K562 (cell line): ENCODE measurements around the gene FBLN7. TPM values are rescaled to one million over a fixed set of nuclear protein-coding genes. Genes with fewer than 3 reads are reported as not detected.

ENCODE experiments used
- ATF1 ChIP-seq, 2 experiments: fragments of 450-650 bp in 1 of 2; IDR thresholded peaks; 2 replicates each; pipeline ENCODE4 v1.6.1; 2016; ENCODE audit warnings: missing compliant biosample characterization in 1 of 2, missing genetic modification characterization in 1 of 2
- BCL6 ChIP-seq: fragments of 250-450 bp; sonication (Bioruptor Pico); IDR thresholded peaks from 2 replicates; pipeline ENCODE4 v1.4.0; 2020
- DMBX1 ChIP-seq: fragments of 250-450 bp; sonication (Bioruptor Pico); IDR thresholded peaks from 2 replicates; pipeline ENCODE4 v1.8.0; 2022; ENCODE audit warnings: inconsistent platforms, mild to moderate bottlenecking, moderate library complexity, borderline replicate concordance
- DPF2 ChIP-seq: fragments of 450-650 bp; IDR thresholded peaks from 2 replicates; pipeline ENCODE4 v1.6.1; 2016
- ETV1 ChIP-seq: fragments of 450-650 bp; conservative IDR thresholded peaks from 2 replicates; pipeline ENCODE4 v1.6.1; 2016; ENCODE audit warnings: missing genetic modification characterization, control low read depth, low read depth, missing compliant biosample characterization
- FOSL1 ChIP-seq: fragments of 200-800 bp; sonication (Bioruptor generic); conservative IDR thresholded peaks from 2 replicates; pipeline ENCODE4 v1.6.1; 2016; ENCODE audit warnings: missing genetic modification characterization, missing compliant biosample characterization
- GATAD2B ChIP-seq: fragments of 450-650 bp; IDR thresholded peaks from 2 replicates; pipeline ENCODE4 v1.6.1; 2017; ENCODE audit warnings: mild to moderate bottlenecking, borderline replicate concordance
- PRPF4 ChIP-seq: fragments of 200-400 bp; formaldehyde crosslinking; IDR thresholded peaks from one replicate; pipeline ENCODE4 v1.6.1; 2017; ENCODE audit warnings: low read length, low read depth, mild to moderate bottlenecking; ENCODE audit not compliant: insufficient read depth, poor library complexity, severe bottlenecking
- RAD51 ChIP-seq: fragments of 450-650 bp; IDR thresholded peaks from 2 replicates; pipeline ENCODE4 v1.7.1; 2016; ENCODE audit warnings: low read depth, mild to moderate bottlenecking, borderline replicate concordance
- TAF9B ChIP-seq: fragments of 450-650 bp; IDR thresholded peaks from 2 replicates; pipeline ENCODE4 v1.6.1; 2018; ENCODE audit warnings: mild to moderate bottlenecking; ENCODE audit not compliant: partially characterized antibody
- TAL1 ChIP-seq: fragments of 450-650 bp; IDR thresholded peaks from 2 replicates; pipeline ENCODE4 v1.6.1; 2016; ENCODE audit warnings: mild to moderate bottlenecking
- TBL1XR1 ChIP-seq, 2 experiments: IDR thresholded peaks; 2 replicates each; pipeline ENCODE4 v1.6.1; 2012; ENCODE audit warnings: improper control_type of control experiment in 2 of 2, low read length in 2 of 2, mild to moderate bottlenecking in 1 of 2
- ZNF436 ChIP-seq: fragments of 250-450, 450-650 bp; sonication (Bioruptor Pico); formaldehyde crosslinking; IDR thresholded peaks from 2 replicates; pipeline ENCODE4 v1.7.0; 2020; ENCODE audit warnings: mild to moderate bottlenecking
- ZNF696 ChIP-seq: fragments of 250-450 bp; sonication (Bioruptor Pico); conservative IDR thresholded peaks from 2 replicates; pipeline ENCODE4 v1.4.0; 2020; ENCODE audit warnings: mild to moderate bottlenecking, moderate library complexity
- polyA plus RNA-seq, 8 experiments: library from polyadenylated mRNA; depleted of rRNA in 4 of 8; stranded (reverse) in 5 of 8; unstranded in 3 of 8; fragments of >200 nt; fragmentation: Nextera tagmentation in 2 of 8; fragmentation: Illumina TruSeq in 1 of 8; extraction: Ambion mirVana in 2 of 8; extraction: Trizol in 1 of 8; gene quantifications; 2 replicates each; pipeline versions ENCODE4 v1.2.1 to v1.2.3, GENCODE V29; 2011 to 2014; ENCODE audit warnings: inconsistent platforms in 1 of 8, missing spikeins in 1 of 8
- total RNA-seq, 7 experiments: library from RNA; depleted of rRNA in 6 of 7; stranded (reverse); fragments of >200 nt in 6 of 7; fragmentation: Illumina TruSeq in 2 of 7; extraction: Trizol in 2 of 7; gene quantifications; 2 replicates each; pipeline versions ENCODE4 v1.2.1 to v1.2.3, GENCODE V29; 2011 to 2021; ENCODE audit warnings: low replicate concordance in 1 of 7
- TF ChIP-seq, protein P1 (sequence below): fragments of 250-450 bp; sonication (Bioruptor Pico); IDR thresholded peaks from 2 replicates; pipeline ENCODE4 v1.4.0; 2020; ENCODE audit warnings: mild to moderate bottlenecking, moderate library complexity, borderline replicate concordance
- TF ChIP-seq, protein P2 (sequence below), 2 experiments: fragments of 450-650 bp in 1 of 2; sonication (generic) in 1 of 2; formaldehyde crosslinking in 1 of 2; IDR thresholded peaks in 1 of 2; conservative IDR thresholded peaks in 1 of 2; 2 replicates each; pipeline versions ENCODE4 v1.6.1 to v1.8.1; 2016 to 2023; ENCODE audit warnings: mild to moderate bottlenecking in 2 of 2, moderate library complexity in 2 of 2, inconsistent platforms in 1 of 2, missing genetic modification reagents in 1 of 2
- TF ChIP-seq, protein P3 (sequence below): sonication (generic); formaldehyde crosslinking; IDR thresholded peaks from 2 replicates; pipeline ENCODE4 v1.9.0; 2022; ENCODE audit warnings: mild to moderate bottlenecking, missing genetic modification reagents
- TF ChIP-seq, protein P4 (sequence below): fragments of 450-650 bp; IDR thresholded peaks from 2 replicates; pipeline ENCODE4 v1.6.1; 2016

The FBLN7 gene
- total and polyA plus RNA-seq, 9 of the 15 experiments (the other 6 are each of a cell fraction or from before 2014, with no cell fraction given), result 0.13 TPM; not detected in 8

DNA sequence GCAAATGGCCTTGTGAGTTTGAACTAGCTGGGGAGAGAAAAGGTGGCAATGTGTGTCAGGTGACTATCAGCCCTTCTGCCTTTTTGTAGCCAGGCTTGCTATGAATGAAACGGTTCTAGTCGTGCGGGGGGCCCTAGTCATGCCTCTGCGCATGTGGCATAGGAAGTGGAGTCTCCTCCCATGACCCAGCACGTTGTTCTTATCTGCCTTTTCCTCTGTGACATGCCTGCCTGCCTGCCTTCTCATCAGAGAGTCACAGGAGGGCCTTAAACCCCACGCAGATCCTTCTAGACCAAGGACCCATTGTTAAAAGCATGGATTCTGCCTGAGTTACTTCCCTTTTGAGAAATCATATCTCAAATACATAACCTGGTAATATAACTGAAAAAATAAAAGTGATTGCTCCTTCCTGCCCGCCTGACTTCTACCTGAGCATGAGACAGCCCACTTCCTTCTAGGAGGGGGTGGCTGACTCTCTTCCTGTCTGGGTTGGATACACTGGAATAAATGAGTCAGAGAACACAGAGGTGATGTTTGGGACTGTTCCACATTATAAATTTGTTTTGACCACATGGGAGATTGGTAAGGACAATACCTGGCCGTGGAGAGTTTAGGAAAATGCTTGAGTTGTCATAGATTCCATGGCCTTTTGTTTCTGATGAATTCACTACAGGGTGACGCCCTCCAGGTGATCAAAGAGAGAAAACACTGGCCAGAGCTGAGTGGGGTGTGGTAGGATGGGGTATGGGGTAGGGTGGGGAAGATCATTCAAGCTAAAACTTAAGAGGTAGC lies 49.8 kb downstream of the FBLN7 start (continued):
- TF ChIP-seq, protein P1, sequence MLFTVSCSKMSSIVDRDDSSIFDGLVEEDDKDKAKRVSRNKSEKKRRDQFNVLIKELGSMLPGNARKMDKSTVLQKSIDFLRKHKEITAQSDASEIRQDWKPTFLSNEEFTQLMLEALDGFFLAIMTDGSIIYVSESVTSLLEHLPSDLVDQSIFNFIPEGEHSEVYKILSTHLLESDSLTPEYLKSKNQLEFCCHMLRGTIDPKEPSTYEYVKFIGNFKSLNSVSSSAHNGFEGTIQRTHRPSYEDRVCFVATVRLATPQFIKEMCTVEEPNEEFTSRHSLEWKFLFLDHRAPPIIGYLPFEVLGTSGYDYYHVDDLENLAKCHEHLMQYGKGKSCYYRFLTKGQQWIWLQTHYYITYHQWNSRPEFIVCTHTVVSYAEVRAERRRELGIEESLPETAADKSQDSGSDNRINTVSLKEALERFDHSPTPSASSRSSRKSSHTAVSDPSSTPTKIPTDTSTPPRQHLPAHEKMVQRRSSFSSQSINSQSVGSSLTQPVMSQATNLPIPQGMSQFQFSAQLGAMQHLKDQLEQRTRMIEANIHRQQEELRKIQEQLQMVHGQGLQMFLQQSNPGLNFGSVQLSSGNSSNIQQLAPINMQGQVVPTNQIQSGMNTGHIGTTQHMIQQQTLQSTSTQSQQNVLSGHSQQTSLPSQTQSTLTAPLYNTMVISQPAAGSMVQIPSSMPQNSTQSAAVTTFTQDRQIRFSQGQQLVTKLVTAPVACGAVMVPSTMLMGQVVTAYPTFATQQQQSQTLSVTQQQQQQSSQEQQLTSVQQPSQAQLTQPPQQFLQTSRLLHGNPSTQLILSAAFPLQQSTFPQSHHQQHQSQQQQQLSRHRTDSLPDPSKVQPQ (CRISPR knock-in tag), result 0 out of 2 replicates have a peak, but pooled peaks have one; percentile 71
- TF ChIP-seq PRPF4, result no peak
- TF ChIP-seq ZNF436 (CRISPR knock-in tag), result no peak
- TF ChIP-seq GATAD2B, result peak; percentile 50; the same call in 1 of the 2 replicates
- peak; percentile 16 for TF ChIP-seq TAF9B
- TF ChIP-seq FOSL1 (tag), result peak; percentile 96
- TF ChIP-seq, protein P2, sequence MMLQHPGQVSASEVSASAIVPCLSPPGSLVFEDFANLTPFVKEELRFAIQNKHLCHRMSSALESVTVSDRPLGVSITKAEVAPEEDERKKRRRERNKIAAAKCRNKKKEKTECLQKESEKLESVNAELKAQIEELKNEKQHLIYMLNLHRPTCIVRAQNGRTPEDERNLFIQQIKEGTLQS (IDR thresholded peaks at IDR 0.05), result peak; percentile 69
- TF ChIP-seq, protein P2 (CRISPR knock-in tag; conservative IDR thresholded peaks at IDR 0.05), result no peak
- TF ChIP-seq DMBX1, result 0 out of 2 replicates have a peak, but pooled peaks have one; percentile 53
- TF ChIP-seq, protein P3, sequence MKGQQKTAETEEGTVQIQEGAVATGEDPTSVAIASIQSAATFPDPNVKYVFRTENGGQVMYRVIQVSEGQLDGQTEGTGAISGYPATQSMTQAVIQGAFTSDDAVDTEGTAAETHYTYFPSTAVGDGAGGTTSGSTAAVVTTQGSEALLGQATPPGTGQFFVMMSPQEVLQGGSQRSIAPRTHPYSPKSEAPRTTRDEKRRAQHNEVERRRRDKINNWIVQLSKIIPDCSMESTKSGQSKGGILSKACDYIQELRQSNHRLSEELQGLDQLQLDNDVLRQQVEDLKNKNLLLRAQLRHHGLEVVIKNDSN, result peak; percentile 45; the same call in 1 of the 2 replicates
- TF ChIP-seq TAL1, result peak; percentile 54; the same call in 1 of the 2 replicates
- TF ChIP-seq, protein P4, sequence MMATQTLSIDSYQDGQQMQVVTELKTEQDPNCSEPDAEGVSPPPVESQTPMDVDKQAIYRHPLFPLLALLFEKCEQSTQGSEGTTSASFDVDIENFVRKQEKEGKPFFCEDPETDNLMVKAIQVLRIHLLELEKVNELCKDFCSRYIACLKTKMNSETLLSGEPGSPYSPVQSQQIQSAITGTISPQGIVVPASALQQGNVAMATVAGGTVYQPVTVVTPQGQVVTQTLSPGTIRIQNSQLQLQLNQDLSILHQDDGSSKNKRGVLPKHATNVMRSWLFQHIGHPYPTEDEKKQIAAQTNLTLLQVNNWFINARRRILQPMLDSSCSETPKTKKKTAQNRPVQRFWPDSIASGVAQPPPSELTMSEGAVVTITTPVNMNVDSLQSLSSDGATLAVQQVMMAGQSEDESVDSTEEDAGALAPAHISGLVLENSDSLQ, result peak; percentile 52
- TF ChIP-seq BCL6 (CRISPR knock-in tag), result peak; percentile 4; the same call in 1 of the 2 replicates
- peak; percentile 82 for TF ChIP-seq DPF2
- TF ChIP-seq ETV1 (tag), result peak; percentile 71
- TF ChIP-seq ATF1 (CRISPR knock-in tag; IDR thresholded peaks at IDR 0.05), result no peak
- peak; percentile 43; the same call in 1 of the 2 replicates for TF ChIP-seq ATF1 (tag; IDR thresholded peaks at IDR 0.05)
- no peak for TF ChIP-seq TBL1XR1 (IDR thresholded peaks at IDR 0.05; ENCODE audit: low read length in 2 of 2)
- TF ChIP-seq RAD51, result peak; percentile 61; the same call in 1 of the 2 replicates
- TF ChIP-seq ZNF696 (CRISPR knock-in tag), result no peak
